GM12874 (cell line): ENCODE measurements around the gene PIRT.

ENCODE experiments used
- CTCF ChIP-seq: IDR thresholded peaks from 2 replicates; pipeline ENCODE4 v1.5.1; 2011; ENCODE audit warnings: low read depth, mild to moderate bottlenecking, control low read depth, low read length, moderate library complexity; ENCODE audit not compliant: insufficient read depth

PIRT gene

GRCh38 chr17:10785295-10785694, 52.6 kb downstream of the PIRT start:
- no peak for TF ChIP-seq CTCF

DNA sequence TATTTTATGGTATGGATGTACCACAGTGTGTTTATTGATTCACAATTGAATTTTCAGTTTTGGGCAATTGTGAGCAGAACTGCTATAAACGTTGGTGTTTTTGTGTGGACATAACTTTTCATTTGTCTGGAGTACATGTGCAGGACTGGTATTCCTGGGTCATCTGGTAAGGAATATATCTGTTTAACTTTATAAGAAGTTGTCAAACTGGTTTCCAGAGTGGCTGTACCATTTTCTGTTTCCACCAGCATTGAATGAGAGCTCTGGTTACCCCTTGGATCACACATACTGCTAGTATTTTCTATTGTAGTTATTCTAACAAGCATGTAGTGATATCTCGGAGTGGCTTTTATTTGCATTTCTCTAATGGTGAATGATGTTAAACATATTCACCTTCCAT, 58.3 kb downstream of the PIRT start:
- no peak for TF ChIP-seq CTCF

DNA sequence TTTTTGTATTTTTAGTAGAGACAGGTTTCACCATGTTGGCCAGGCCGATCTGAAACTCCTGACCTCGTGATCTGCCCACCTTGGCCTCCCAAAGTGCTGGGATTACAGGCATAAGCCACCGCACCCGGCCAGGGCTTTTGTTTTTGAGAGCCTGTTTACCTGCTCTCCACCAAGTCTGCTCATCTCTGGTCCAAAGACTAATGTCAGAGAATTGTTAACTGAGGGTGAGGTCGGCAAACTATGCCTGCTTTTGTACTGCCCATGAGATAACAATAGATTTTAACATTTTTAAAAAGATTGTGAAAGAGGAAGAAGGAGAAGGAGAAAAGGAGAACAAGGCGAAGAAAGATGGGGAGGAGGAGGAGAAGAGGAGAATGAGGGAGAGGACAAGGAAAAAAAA, 60.0 kb downstream of the PIRT start:
- no peak for TF ChIP-seq CTCF

GRCh38 chr17:10777131-10777807, 60.6 kb downstream of the PIRT start:
- TF ChIP-seq CTCF = no peak

DNA sequence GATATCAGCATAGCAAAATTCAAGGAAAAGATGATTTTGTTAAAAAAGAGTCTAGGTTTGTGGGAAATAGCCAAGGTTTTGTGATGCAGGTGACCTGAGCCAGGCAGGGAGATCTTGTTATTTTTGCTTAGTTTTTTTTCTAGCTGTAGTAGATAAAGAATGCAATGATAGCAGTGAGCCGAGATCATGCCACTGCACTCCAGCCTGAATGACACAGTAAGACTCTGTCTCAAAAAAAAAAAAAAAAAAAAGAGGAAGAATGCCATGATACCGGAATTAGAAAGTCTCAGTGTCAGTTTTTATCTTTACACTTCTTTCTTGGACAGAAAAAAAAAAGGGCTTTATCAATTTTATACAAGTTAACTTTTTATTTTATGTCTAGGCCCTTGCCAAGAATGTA, 61.5 kb downstream of the PIRT start:
- TF ChIP-seq CTCF = no peak

DNA sequence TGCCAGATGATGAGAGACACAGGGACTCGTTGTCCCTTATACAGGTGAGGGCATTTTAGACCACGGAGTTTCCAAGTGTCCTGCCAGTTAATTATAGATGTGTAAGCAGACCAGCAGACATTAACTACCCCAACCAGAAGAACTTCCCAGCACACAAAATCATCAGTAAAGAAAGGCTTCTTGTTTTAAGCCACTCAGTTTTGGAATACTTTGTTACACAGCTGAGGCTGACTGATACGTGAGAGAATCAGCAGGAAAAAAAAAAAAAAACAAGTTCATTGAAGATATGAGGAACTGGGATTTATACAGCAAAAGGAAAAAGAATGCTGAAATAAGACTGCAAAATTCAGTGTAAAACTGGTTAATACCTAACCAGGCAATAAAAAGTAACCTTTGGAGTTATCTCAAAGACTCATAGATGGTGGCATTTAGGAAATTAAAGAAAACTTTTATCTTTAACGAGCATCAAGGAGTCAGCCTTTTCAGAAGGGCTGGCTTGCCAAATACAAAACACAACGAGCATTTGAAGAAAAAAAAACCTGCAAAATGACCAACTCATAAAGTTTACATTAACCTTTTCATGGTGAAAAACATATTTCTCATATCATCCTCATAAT, 62.0 kb downstream of the PIRT start:
- TF ChIP-seq CTCF = no peak

GRCh38 chr17:10775058-10775457, 62.8 kb downstream of the PIRT start:
- TF ChIP-seq CTCF = no peak
